GM23248 (cell line): ENCODE measurements around the gene PTPRO.

Source experiments
- EZH2 ChIP-seq: fragments of 200-600 bp; sonication (generic); IDR thresholded peaks from 2 replicates; pipeline ENCODE4 v1.6.1; 2018; ENCODE audit warnings: antibody characterized with exemption, mild to moderate bottlenecking; ENCODE audit not compliant: insufficient read depth, poor library complexity, severe bottlenecking
- EZH2phosphoT487 ChIP-seq: fragments of 200-600 bp; sonication (generic); IDR thresholded peaks from 2 replicates; pipeline ENCODE4 v1.6.1; 2018; ENCODE audit warnings: antibody characterized with exemption, moderate library complexity, mild to moderate bottlenecking, low read depth; ENCODE audit not compliant: insufficient read depth

DNA sequence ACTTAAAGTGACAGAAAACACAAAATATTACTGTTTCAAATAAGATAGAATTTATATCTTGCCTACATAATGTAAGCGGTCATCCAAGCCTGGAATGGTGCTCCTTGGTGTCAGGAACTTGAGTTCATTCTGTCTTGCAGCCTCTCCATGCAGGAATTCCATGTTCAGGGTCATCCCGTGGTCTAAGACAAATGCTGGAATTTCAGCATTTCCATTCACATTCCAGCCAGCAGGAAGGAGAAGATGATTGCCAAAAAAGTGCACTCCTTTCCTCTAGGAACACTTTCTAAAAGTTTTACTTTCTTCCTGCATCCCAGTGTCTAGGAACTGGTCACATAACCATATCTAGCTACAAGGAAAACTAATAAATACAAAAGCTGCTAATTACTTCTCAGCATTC is 106.3 kb downstream of the PTPRO start:
- no peak for TF ChIP-seq EZH2phosphoT487
- no peak for TF ChIP-seq EZH2
